ENCODE measurements around the gene SH2D1A. TPM values are rescaled to one million over a fixed set of nuclear protein-coding genes. Genes with fewer than 3 reads are reported as not detected.

Gene SH2D1A
- total RNA-seq, 1 donor from 2014 or later = 50.4 TPM

GRCh38 chrX:124369722-124370121 is 23.4 kb downstream of the SH2D1A start:
- DNase-seq (ENCODE audit: low spot score) = no peak
- H3K27ac Mint-ChIP-seq = no peak overlapping the region
- H3K9me3 Mint-ChIP-seq = no peaks in the 10 kb centered on the region
- no peak overlapping the region for H3K4me3 Mint-ChIP-seq
- peaks cover 41% of the 10 kb centered on the region for H3K36me3 Mint-ChIP-seq (ENCODE audit: low read depth)
- H3K4me1 Mint-ChIP-seq (ENCODE audit: low read depth) = peaks cover 21% of the 10 kb centered on the region
- intact Hi-C loops (cut with micrococcal nuclease) = no loop called here
- no peaks in the 10 kb centered on the region for H3K27me3 Mint-ChIP-seq (ENCODE audit: insufficient read depth)

GRCh38 chrX:124373348-124373747 is 27.0 kb downstream of the SH2D1A start:
- intact Hi-C loops (cut with micrococcal nuclease) = no loop called here
- no peak overlapping the region for H3K4me3 Mint-ChIP-seq
- H3K27ac Mint-ChIP-seq = no peak overlapping the region
- H3K4me1 Mint-ChIP-seq (ENCODE audit: low read depth) = peaks cover 15% of the 10 kb centered on the region
- no peaks in the 10 kb centered on the region for H3K9me3 Mint-ChIP-seq
- no peaks in the 10 kb centered on the region for H3K27me3 Mint-ChIP-seq (ENCODE audit: insufficient read depth)
- peaks cover 32% of the 10 kb centered on the region for H3K36me3 Mint-ChIP-seq (ENCODE audit: low read depth)
- DNase-seq (ENCODE audit: low spot score) = no peak

- Mint-ChIP-seq H3K9me3 (no peaks in the 10 kb centered on the region), H3K27ac (no peak overlapping the region), H3K36me3 (ENCODE audit: low read depth) (peaks cover 14% of the 10 kb centered on the region), H3K27me3 (ENCODE audit: insufficient read depth) (no peaks in the 10 kb centered on the region), H3K4me3 (no peak overlapping the region), H3K4me1 (ENCODE audit: low read depth) (no peaks in the 10 kb centered on the region)
- no peak for DNase-seq (ENCODE audit: low spot score)
- intact Hi-C loops (cut with micrococcal nuclease) = no loop called here
These were observed 32.3 kb downstream of the SH2D1A start for GRCh38 chrX:124378643-124379042.

- Mint-ChIP-seq H3K36me3 (ENCODE audit: low read depth) (peaks cover 18% of the 10 kb centered on the region), H3K27ac (no peak overlapping the region)
These were observed 37.0 kb downstream of the SH2D1A start for GRCh38 chrX:124383354-124383753.

GRCh38 chrX:124386401-124386800 is 40.0 kb downstream of the SH2D1A start:
- H3K4me3 Mint-ChIP-seq = no peak overlapping the region
- H3K36me3 Mint-ChIP-seq (ENCODE audit: low read depth) = peaks cover 15% of the 10 kb centered on the region
- no peaks in the 10 kb centered on the region for H3K9me3 Mint-ChIP-seq
- H3K27me3 Mint-ChIP-seq (ENCODE audit: insufficient read depth) = no peaks in the 10 kb centered on the region
- no peaks in the 10 kb centered on the region for H3K4me1 Mint-ChIP-seq (ENCODE audit: low read depth)
- intact Hi-C loops (cut with micrococcal nuclease) = loop anchor here (10.0 kb wide), 1 partner anchor 292 kb away; no protein-coding TSS in a partner anchor
- no peak for DNase-seq (ENCODE audit: low spot score)
- no peak overlapping the region for H3K27ac Mint-ChIP-seq

More at GRCh38 chrX:124383354-124383753, 37.0 kb downstream of the SH2D1A start:
- Mint-ChIP-seq H3K4me3 (no peak overlapping the region), H3K27me3 (ENCODE audit: insufficient read depth) (no peaks in the 10 kb centered on the region), H3K4me1 (ENCODE audit: low read depth) (no peaks in the 10 kb centered on the region), H3K9me3 (no peaks in the 10 kb centered on the region)
- no peak for DNase-seq (ENCODE audit: low spot score)
- intact Hi-C loops (cut with micrococcal nuclease) = loop anchor here (10.0 kb wide), 1 partner anchor 289 kb away; no protein-coding TSS in a partner anchor

- DNase-seq (ENCODE audit: low spot score) = peak; percentile 23
- no peaks in the 10 kb centered on the region for H3K9me3 Mint-ChIP-seq
- H3K4me1 Mint-ChIP-seq (ENCODE audit: low read depth) = peaks cover 5% of the 10 kb centered on the region
- H3K27me3 Mint-ChIP-seq (ENCODE audit: insufficient read depth) = no peaks in the 10 kb centered on the region
- intact Hi-C loops (cut with micrococcal nuclease) = loop anchor here (1.0 to 10.0 kb wide), 3 partner anchors 18 to 744 kb away; no protein-coding TSS in a partner anchor
- H3K27ac Mint-ChIP-seq = no peak overlapping the region
- H3K4me3 Mint-ChIP-seq = no peak overlapping the region
- peaks cover 12% of the 10 kb centered on the region for H3K36me3 Mint-ChIP-seq (ENCODE audit: low read depth)
These were observed 42.2 kb downstream of the SH2D1A start for GRCh38 chrX:124388562-124388961.

- Mint-ChIP-seq H3K9me3 (no peaks in the 10 kb centered on the region), H3K27ac (no peak overlapping the region), H3K27me3 (ENCODE audit: insufficient read depth) (no peaks in the 10 kb centered on the region), H3K4me1 (ENCODE audit: low read depth) (peaks cover 21% of the 10 kb centered on the region), H3K4me3 (no peak overlapping the region), H3K36me3 (ENCODE audit: low read depth) (peaks cover 5% of the 10 kb centered on the region)
- intact Hi-C loops (cut with micrococcal nuclease) = loop anchor here (10.0 kb wide), 1 partner anchor 902 kb away; no protein-coding TSS in a partner anchor
- DNase-seq (ENCODE audit: low spot score) = no peak
These were observed 46.4 kb downstream of the SH2D1A start for GRCh38 chrX:124392794-124393193.

- peaks cover 5% of the 10 kb centered on the region for H3K36me3 Mint-ChIP-seq (ENCODE audit: low read depth)
- DNase-seq (ENCODE audit: low spot score) = no peak
- H3K4me3 Mint-ChIP-seq = no peak overlapping the region
- H3K4me1 Mint-ChIP-seq (ENCODE audit: low read depth) = peaks cover 21% of the 10 kb centered on the region
- H3K9me3 Mint-ChIP-seq = no peaks in the 10 kb centered on the region
- H3K27me3 Mint-ChIP-seq (ENCODE audit: insufficient read depth) = no peaks in the 10 kb centered on the region
- H3K27ac Mint-ChIP-seq = no peak overlapping the region
- intact Hi-C loops (cut with micrococcal nuclease) = loop anchor here (10.0 kb wide), 1 partner anchor 902 kb away; no protein-coding TSS in a partner anchor
These were observed 46.9 kb downstream of the SH2D1A start for GRCh38 chrX:124393238-124393637.

- Mint-ChIP-seq H3K36me3 (ENCODE audit: low read depth) (peaks cover 5% of the 10 kb centered on the region), H3K27ac (peak overlapping the region; percentile 61), H3K9me3 (no peaks in the 10 kb centered on the region), H3K27me3 (ENCODE audit: insufficient read depth) (no peaks in the 10 kb centered on the region), H3K4me3 (no peak overlapping the region), H3K4me1 (ENCODE audit: low read depth) (peaks cover 21% of the 10 kb centered on the region)
- intact Hi-C loops (cut with micrococcal nuclease) = loop anchor here (10.0 kb wide), 1 partner anchor 901 kb away; no protein-coding TSS in a partner anchor
- DNase-seq (ENCODE audit: low spot score) = no peak
These were observed 47.3 kb downstream of the SH2D1A start for GRCh38 chrX:124393659-124394058.

GRCh38 chrX:124395145-124395880 is 49.0 kb downstream of the SH2D1A start:
- peaks cover 5% of the 10 kb centered on the region for H3K36me3 Mint-ChIP-seq (ENCODE audit: low read depth)
- no peak for DNase-seq (ENCODE audit: low spot score)
- no peaks in the 10 kb centered on the region for H3K9me3 Mint-ChIP-seq
- intact Hi-C loops (cut with micrococcal nuclease) = loop anchor here (1.0 to 10.0 kb wide), 2 partner anchors 11 to 899 kb away; no protein-coding TSS in a partner anchor
- no peak overlapping the region for H3K27ac Mint-ChIP-seq
- peaks cover 21% of the 10 kb centered on the region for H3K4me1 Mint-ChIP-seq (ENCODE audit: low read depth)
- H3K27me3 Mint-ChIP-seq (ENCODE audit: insufficient read depth) = no peaks in the 10 kb centered on the region
- no peak overlapping the region for H3K4me3 Mint-ChIP-seq

- H3K4me1 Mint-ChIP-seq (ENCODE audit: low read depth) = peaks cover 9% of the 10 kb centered on the region
- H3K36me3 Mint-ChIP-seq (ENCODE audit: low read depth) = peaks cover 1% of the 10 kb centered on the region
- DNase-seq (ENCODE audit: low spot score) = no peak
- no peaks in the 10 kb centered on the region for H3K27me3 Mint-ChIP-seq (ENCODE audit: insufficient read depth)
- no peaks in the 10 kb centered on the region for H3K9me3 Mint-ChIP-seq
- no peak overlapping the region for H3K4me3 Mint-ChIP-seq
- intact Hi-C loops (cut with micrococcal nuclease) = loop anchor here (10.0 kb wide), 1 partner anchor 123 kb away; no protein-coding TSS in a partner anchor
- no peak overlapping the region for H3K27ac Mint-ChIP-seq
These were observed 55.3 kb downstream of the SH2D1A start for GRCh38 chrX:124401696-124402095.

- DNase-seq (ENCODE audit: low spot score) = no peak
- peaks cover 9% of the 10 kb centered on the region for H3K4me1 Mint-ChIP-seq (ENCODE audit: low read depth)
- H3K9me3 Mint-ChIP-seq = no peaks in the 10 kb centered on the region
- H3K36me3 Mint-ChIP-seq (ENCODE audit: low read depth) = no peaks in the 10 kb centered on the region
- no peak overlapping the region for H3K4me3 Mint-ChIP-seq
- H3K27me3 Mint-ChIP-seq (ENCODE audit: insufficient read depth) = no peaks in the 10 kb centered on the region
- H3K27ac Mint-ChIP-seq = no peak overlapping the region
- intact Hi-C loops (cut with micrococcal nuclease) = loop anchor here (1.0 to 10.0 kb wide), 5 partner anchors 11 to 725 kb away; no protein-coding TSS in a partner anchor
These were observed 59.5 kb downstream of the SH2D1A start for GRCh38 chrX:124405868-124406267.

GRCh38 chrX:124406294-124407014 is 60.1 kb downstream of the SH2D1A start:
- Mint-ChIP-seq H3K4me1 (ENCODE audit: low read depth) (peaks cover 9% of the 10 kb centered on the region), H3K36me3 (ENCODE audit: low read depth) (no peaks in the 10 kb centered on the region), H3K9me3 (no peaks in the 10 kb centered on the region), H3K27me3 (ENCODE audit: insufficient read depth) (no peaks in the 10 kb centered on the region), H3K27ac (no peak overlapping the region), H3K4me3 (no peak overlapping the region)
- intact Hi-C loops (cut with micrococcal nuclease) = loop anchor here (1.0 to 10.0 kb wide), 5 partner anchors 11 to 725 kb away; no protein-coding TSS in a partner anchor
- DNase-seq (ENCODE audit: low spot score) = peak; percentile 27
